Natural killer cell treated with Interleukin-12 subunit alpha and Interleukin-12 subunit beta and Interleukin-15 and Interleukin-18, amount 100 ng/mL, for 72 hours (primary cell): ENCODE measurements around the gene CPS1. TPM values are rescaled to one million over a fixed set of nuclear protein-coding genes. Genes with fewer than 3 reads are reported as not detected.

Source experiments
- ATAC-seq, 2 donors: fragments of 150-1000 bp; cut with Tn5 transposase in 1 of 2; sonication (Bioruptor Pico), chemical (Tn5 transposase) in 1 of 2; 2 replicates each; pipeline ENCODE4 v1.10.0; 2021
- DNase-seq: peaks from one replicate; pipeline ENCODE4 v3.0.0; 2022; ENCODE audit warnings: low spot score
- H3K27ac Mint-ChIP-seq, 2 donors: 1 replicate in 1 of 2; 2 replicates in 1 of 2; pipeline ENCODE4 v1.8.0; 2022; ENCODE audit warnings: mixed read lengths in 2 of 2, mild to moderate bottlenecking in 1 of 2, moderate library complexity in 1 of 2
- H3K27me3 Mint-ChIP-seq, 2 donors: 1 replicate in 1 of 2; 2 replicates in 1 of 2; pipeline ENCODE4 v1.8.0; 2022; ENCODE audit warnings: mixed read lengths in 2 of 2
- H3K36me3 Mint-ChIP-seq: one replicate; pipeline ENCODE4 v1.8.0; 2022; ENCODE audit warnings: mixed read lengths
- H3K4me1 Mint-ChIP-seq, 2 donors: 1 replicate in 1 of 2; 2 replicates in 1 of 2; pipeline ENCODE4 v1.8.0; 2022; ENCODE audit warnings: low read depth in 2 of 2, mixed read lengths in 2 of 2, mild to moderate bottlenecking in 1 of 2
- H3K4me3 Mint-ChIP-seq: one replicate; pipeline ENCODE4 v1.8.0; 2022; ENCODE audit warnings: mixed read lengths
- H3K9me3 Mint-ChIP-seq: 2 replicates; pipeline ENCODE4 v1.8.0; 2022; ENCODE audit warnings: mixed read lengths
- total RNA-seq, 2 donors: library from RNA; stranded (reverse); gene quantifications; one replicate each; pipeline ENCODE4 v1.2.3, GENCODE V29; 2022

The CPS1 gene
- total RNA-seq, 2 donors from 2014 or later: 0.05 to 1.8 TPM

- ATAC-seq (no peak), DNase-seq (no peak)
- Mint-ChIP-seq H3K9me3 (peaks cover 11% of the 10 kb centered on the region), H3K4me1 (no peaks in the 10 kb centered on the region), H3K27me3 (no peaks in the 10 kb centered on the region), H3K27ac (no peak overlapping the region), H3K4me3 (no peak overlapping the region), H3K36me3 (no peaks in the 10 kb centered on the region)
These were observed 159.2 kb downstream of the CPS1 start for GRCh38 chr2:210715560-210716082.

- peaks cover 11% of the 10 kb centered on the region for H3K9me3 Mint-ChIP-seq
- ATAC-seq (no peak), DNase-seq (no peak)
- H3K4me3 Mint-ChIP-seq: no peak overlapping the region
- H3K27ac Mint-ChIP-seq: no peak overlapping the region
- no peaks in the 10 kb centered on the region for H3K36me3 Mint-ChIP-seq
- no peaks in the 10 kb centered on the region for H3K27me3 Mint-ChIP-seq
- no peaks in the 10 kb centered on the region for H3K4me1 Mint-ChIP-seq
These were observed 162.1 kb downstream of the CPS1 start for GRCh38 chr2:210718503-210718902.

GRCh38 chr2:210722092-210722491, 165.7 kb downstream of the CPS1 start:
- DNase-seq (no peak), ATAC-seq (no peak)
- Mint-ChIP-seq H3K27me3 (no peaks in the 10 kb centered on the region), H3K4me3 (no peak overlapping the region), H3K4me1 (no peaks in the 10 kb centered on the region), H3K9me3 (peaks cover 7% of the 10 kb centered on the region), H3K36me3 (no peaks in the 10 kb centered on the region), H3K27ac (no peak overlapping the region)

GRCh38 chr2:210727549-210727948, 171.2 kb downstream of the CPS1 start:
- H3K27me3 Mint-ChIP-seq: no peaks in the 10 kb centered on the region
- H3K36me3 Mint-ChIP-seq: no peaks in the 10 kb centered on the region
- no peak overlapping the region for H3K4me3 Mint-ChIP-seq
- H3K27ac Mint-ChIP-seq: no peak overlapping the region
- DNase-seq (no peak), ATAC-seq (no peak)
- peaks cover 3% of the 10 kb centered on the region for H3K9me3 Mint-ChIP-seq
- H3K4me1 Mint-ChIP-seq: no peaks in the 10 kb centered on the region

Other genes with a start within 250 kb of the CPS1 start
- not detected for gene MYL1, start 241.4 kb upstream of the CPS1 start, total RNA-seq
- gene LANCL1, start 79.8 kb upstream of the CPS1 start, total RNA-seq: 10 to 100 TPM; 19.2 to 23.2 TPM